Neural cell (in vitro differentiated cells): ENCODE data around the gene LSAMP.

Experiments used
- EP300 ChIP-seq: fragments of 450-650 bp; conservative IDR thresholded peaks from 2 replicates; pipeline ENCODE4 v1.6.1; 2014; ENCODE audit warnings: antibody characterized with exemption, mild to moderate bottlenecking, moderate library complexity; ENCODE audit not compliant: poor library complexity, severe bottlenecking
- EZH2 ChIP-seq: fragments of 200-600, 300-800 bp; shearing (Covaris generic), sonication (generic); IDR thresholded peaks from 2 replicates; pipeline ENCODE4 v1.6.1; 2014; ENCODE audit warnings: antibody characterized with exemption, low read length, borderline replicate concordance, mild to moderate bottlenecking; ENCODE audit not compliant: insufficient read depth, poor library complexity, severe bottlenecking
- MXI1 ChIP-seq: fragments of 450-650 bp; conservative IDR thresholded peaks from 2 replicates; pipeline ENCODE4 v1.6.1; 2014; ENCODE audit warnings: antibody characterized with exemption, mild to moderate bottlenecking; ENCODE audit not compliant: poor library complexity, severe bottlenecking
- POLR2AphosphoS5 ChIP-seq: IDR thresholded peaks from 2 replicates; pipeline ENCODE4 v1.6.1; 2012
- RAD21 ChIP-seq: fragments of 450-650 bp; conservative IDR thresholded peaks from 2 replicates; pipeline ENCODE4 v1.6.1; 2014; ENCODE audit warnings: antibody characterized with exemption, mild to moderate bottlenecking, moderate library complexity
- SMC3 ChIP-seq: fragments of 450-650 bp; conservative IDR thresholded peaks from 2 replicates; pipeline ENCODE4 v1.6.1; 2014; ENCODE audit warnings: antibody characterized with exemption, mild to moderate bottlenecking, moderate library complexity; ENCODE audit not compliant: poor library complexity
- TAF1 ChIP-seq: IDR thresholded peaks from 2 replicates; pipeline ENCODE4 v1.6.1; 2012; ENCODE audit warnings: low read depth
- TF ChIP-seq, protein P1 (sequence below): fragments of 450-650 bp; IDR thresholded peaks from 2 replicates; pipeline ENCODE4 v1.5.1; 2014; ENCODE audit warnings: antibody characterized with exemption, mild to moderate bottlenecking, moderate library complexity; ENCODE audit not compliant: poor library complexity, severe bottlenecking
- TF ChIP-seq, protein P2 (sequence below): IDR thresholded peaks from 2 replicates; pipeline ENCODE4 v1.6.1; 2012; ENCODE audit warnings: borderline replicate concordance

GRCh38 chr3:116038968-116039650, 406.2 kb downstream of the LSAMP start:
- TF ChIP-seq, protein P1, sequence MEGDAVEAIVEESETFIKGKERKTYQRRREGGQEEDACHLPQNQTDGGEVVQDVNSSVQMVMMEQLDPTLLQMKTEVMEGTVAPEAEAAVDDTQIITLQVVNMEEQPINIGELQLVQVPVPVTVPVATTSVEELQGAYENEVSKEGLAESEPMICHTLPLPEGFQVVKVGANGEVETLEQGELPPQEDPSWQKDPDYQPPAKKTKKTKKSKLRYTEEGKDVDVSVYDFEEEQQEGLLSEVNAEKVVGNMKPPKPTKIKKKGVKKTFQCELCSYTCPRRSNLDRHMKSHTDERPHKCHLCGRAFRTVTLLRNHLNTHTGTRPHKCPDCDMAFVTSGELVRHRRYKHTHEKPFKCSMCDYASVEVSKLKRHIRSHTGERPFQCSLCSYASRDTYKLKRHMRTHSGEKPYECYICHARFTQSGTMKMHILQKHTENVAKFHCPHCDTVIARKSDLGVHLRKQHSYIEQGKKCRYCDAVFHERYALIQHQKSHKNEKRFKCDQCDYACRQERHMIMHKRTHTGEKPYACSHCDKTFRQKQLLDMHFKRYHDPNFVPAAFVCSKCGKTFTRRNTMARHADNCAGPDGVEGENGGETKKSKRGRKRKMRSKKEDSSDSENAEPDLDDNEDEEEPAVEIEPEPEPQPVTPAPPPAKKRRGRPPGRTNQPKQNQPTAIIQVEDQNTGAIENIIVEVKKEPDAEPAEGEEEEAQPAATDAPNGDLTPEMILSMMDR, result no peak
- TF ChIP-seq SMC3 (no peak), EZH2 (no peak), TAF1 (no peak), RAD21 (no peak), EP300 (no peak), MXI1 (no peak), POLR2AphosphoS5 (no peak)
- TF ChIP-seq, protein P2, sequence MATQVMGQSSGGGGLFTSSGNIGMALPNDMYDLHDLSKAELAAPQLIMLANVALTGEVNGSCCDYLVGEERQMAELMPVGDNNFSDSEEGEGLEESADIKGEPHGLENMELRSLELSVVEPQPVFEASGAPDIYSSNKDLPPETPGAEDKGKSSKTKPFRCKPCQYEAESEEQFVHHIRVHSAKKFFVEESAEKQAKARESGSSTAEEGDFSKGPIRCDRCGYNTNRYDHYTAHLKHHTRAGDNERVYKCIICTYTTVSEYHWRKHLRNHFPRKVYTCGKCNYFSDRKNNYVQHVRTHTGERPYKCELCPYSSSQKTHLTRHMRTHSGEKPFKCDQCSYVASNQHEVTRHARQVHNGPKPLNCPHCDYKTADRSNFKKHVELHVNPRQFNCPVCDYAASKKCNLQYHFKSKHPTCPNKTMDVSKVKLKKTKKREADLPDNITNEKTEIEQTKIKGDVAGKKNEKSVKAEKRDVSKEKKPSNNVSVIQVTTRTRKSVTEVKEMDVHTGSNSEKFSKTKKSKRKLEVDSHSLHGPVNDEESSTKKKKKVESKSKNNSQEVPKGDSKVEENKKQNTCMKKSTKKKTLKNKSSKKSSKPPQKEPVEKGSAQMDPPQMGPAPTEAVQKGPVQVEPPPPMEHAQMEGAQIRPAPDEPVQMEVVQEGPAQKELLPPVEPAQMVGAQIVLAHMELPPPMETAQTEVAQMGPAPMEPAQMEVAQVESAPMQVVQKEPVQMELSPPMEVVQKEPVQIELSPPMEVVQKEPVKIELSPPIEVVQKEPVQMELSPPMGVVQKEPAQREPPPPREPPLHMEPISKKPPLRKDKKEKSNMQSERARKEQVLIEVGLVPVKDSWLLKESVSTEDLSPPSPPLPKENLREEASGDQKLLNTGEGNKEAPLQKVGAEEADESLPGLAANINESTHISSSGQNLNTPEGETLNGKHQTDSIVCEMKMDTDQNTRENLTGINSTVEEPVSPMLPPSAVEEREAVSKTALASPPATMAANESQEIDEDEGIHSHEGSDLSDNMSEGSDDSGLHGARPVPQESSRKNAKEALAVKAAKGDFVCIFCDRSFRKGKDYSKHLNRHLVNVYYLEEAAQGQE, result no peak
